ENCODE measurements around the gene C20orf144. TPM values are rescaled to one million over a fixed set of nuclear protein-coding genes. Genes with fewer than 3 reads are reported as not detected.

The C20orf144 gene
- total and polyA plus RNA-seq, 2 donors, result 0.03 TPM; not detected in 1

DNA sequence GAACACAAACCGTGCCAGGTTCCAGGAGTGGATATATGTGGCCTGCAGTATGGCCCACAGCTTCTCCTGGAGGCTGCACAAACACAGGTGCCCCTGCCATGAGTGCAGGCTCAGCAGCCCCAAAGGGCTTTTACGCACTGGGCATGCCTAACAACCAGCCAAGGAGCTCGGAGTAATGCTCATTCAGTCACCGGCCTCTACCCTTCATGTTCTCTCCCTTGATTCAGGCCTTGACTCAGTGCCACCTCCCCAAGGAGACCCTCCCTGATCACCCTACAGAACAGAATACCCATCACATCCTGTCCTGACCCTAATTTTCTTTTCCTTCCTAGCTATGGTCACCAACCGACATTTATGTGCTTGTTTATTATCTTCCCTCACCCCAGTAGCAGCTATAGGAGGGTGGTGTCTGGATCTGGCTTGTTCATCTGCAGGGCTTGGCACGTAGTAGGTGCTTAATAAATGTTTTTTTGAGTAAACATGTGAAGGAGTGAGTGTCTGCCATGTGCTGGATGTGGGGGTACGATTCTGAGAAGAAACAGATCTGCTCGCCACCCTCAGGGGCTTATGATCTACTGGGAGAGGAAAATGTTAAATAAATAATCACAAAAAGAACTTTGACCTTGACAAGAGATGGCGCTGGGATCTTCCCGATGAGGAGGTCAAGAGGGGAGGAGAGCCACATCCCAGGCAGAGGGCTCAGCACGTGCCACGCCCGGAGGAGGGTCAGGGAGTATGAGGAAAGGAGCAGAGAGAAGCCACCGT lies 48.7 kb downstream of the C20orf144 start:
- no peak for DNase-seq (ENCODE audit: extremely low spot score)
- H3K4me3 ChIP-seq (ENCODE audit: low read depth, low read length), result no peak overlapping the region
- H3K4me1 ChIP-seq (ENCODE audit: insufficient read depth), result no peaks in the 10 kb centered on the region
- 78% methylated on average over 14 of the region's 14 CpGs for WGBS
- no peaks in the 10 kb centered on the region for H3K36me3 ChIP-seq (ENCODE audit: insufficient read depth)
- H3K27ac ChIP-seq (ENCODE audit: low read depth), result no peak overlapping the region

DNA sequence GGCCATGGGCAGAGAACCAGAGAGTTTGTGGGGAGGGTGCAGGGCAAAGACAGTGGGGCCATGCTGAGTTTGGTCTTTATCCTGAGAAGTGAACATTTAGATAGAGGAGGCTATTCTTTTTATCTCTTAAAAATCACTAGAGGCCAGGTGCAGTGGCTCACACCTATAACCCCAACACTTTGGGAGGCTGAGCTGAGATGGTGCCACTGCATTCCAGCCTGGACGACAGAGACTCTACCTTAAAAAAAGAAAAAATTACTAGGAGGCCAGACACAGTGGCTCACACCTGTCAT lies 49.3 kb downstream of the C20orf144 start:
- DNase-seq (ENCODE audit: extremely low spot score), result no peak
- WGBS, result 72% methylated on average over 1 of the region's 1 CpG
- no peak overlapping the region for H3K27ac ChIP-seq (ENCODE audit: low read depth)
- no peaks in the 10 kb centered on the region for H3K36me3 ChIP-seq (ENCODE audit: insufficient read depth)
- no peaks in the 10 kb centered on the region for H3K4me1 ChIP-seq (ENCODE audit: insufficient read depth)
- no peak overlapping the region for H3K4me3 ChIP-seq (ENCODE audit: low read depth, low read length)

Other genes starting within 250 kb of the C20orf144 start
- 9.3 TPM for gene SNTA1, start 218.6 kb upstream of the C20orf144 start, total RNA-seq
- gene SNTA1, start 218.6 kb upstream of the C20orf144 start, polyA plus RNA-seq, result 50.6 TPM
- gene CBFA2T2, start 172.2 kb upstream of the C20orf144 start, total RNA-seq, result 16.0 TPM
- gene CBFA2T2, start 172.2 kb upstream of the C20orf144 start, polyA plus RNA-seq, result 12.5 TPM
- gene ACTL10, start 4.6 kb downstream of the C20orf144 start, total RNA-seq, result 0.95 TPM
- 2.5 TPM for gene ACTL10, start 4.6 kb downstream of the C20orf144 start, polyA plus RNA-seq
- gene NECAB3, start 12.1 kb downstream of the C20orf144 start, total RNA-seq, result 18.6 TPM
- gene NECAB3, start 12.1 kb downstream of the C20orf144 start, polyA plus RNA-seq, result 33.4 TPM
- 6.6 TPM for gene E2F1, start 24.1 kb downstream of the C20orf144 start, total RNA-seq
- 3.5 TPM for gene E2F1, start 24.1 kb downstream of the C20orf144 start, polyA plus RNA-seq
- 12.2 TPM for gene PXMP4, start 58.0 kb downstream of the C20orf144 start, total RNA-seq
- gene PXMP4, start 58.0 kb downstream of the C20orf144 start, polyA plus RNA-seq, result 12.0 TPM
- gene ZNF341, start 69.7 kb downstream of the C20orf144 start, total RNA-seq, result 1.4 TPM
- 3.1 TPM for gene ZNF341, start 69.7 kb downstream of the C20orf144 start, polyA plus RNA-seq
- 33.5 TPM for gene CHMP4B, start 149.0 kb downstream of the C20orf144 start, total RNA-seq
- 193 TPM for gene CHMP4B, start 149.0 kb downstream of the C20orf144 start, polyA plus RNA-seq

Data from urinary bladder (tissue), 4 donors.